Measurements from ENCODE around the gene DMRTA1. TPM values are rescaled to one million over a fixed set of nuclear protein-coding genes. Genes with fewer than 3 reads are reported as not detected.

Gene DMRTA1
- total and polyA plus RNA-seq, 10 of the 15 experiments (the other 5 are each of a cell fraction or from before 2014, with no cell fraction given) = not detected

- ChIA-PET SMC1A (ENCODE audit: uncharacterized antibody, unreplicated experiment) (interaction anchor here (0.7 to 2.5 kb wide), 15 partner anchors 11 to 639 kb away, joined by 3 to 21 read pairs (median 4); no protein-coding TSS in a partner anchor), CTCF (interaction anchor here (0.6 to 3.0 kb wide), 29 partner anchors 8 to 1073 kb away, joined by 3 to 49 read pairs (median 3); partner anchors contain the start of gene CDKN2B), RAD21 (ENCODE audit: unreplicated experiment) (interaction anchor here (0.7 to 2.3 kb wide), 15 partner anchors 21 to 639 kb away, joined by 3 to 21 read pairs (median 4); no protein-coding TSS in a partner anchor), POLR2A (no interaction called here)
- 0% methylated on average over 4 of the region's 4 CpGs for WGBS (ENCODE audit: insufficient coverage, insufficient replicate concordance, low lambda C conversion rate, missing lambda C conversion rate)
- Histone ChIP-seq H3K27ac (ENCODE audit: control insufficient read depth, insufficient read depth) (no peak overlapping the region), H3K4me3 (no peak overlapping the region), H3K4me1 (ENCODE audit: control insufficient read depth, insufficient read depth, low read length) (no peaks in the 10 kb centered on the region), H4K20me1 (ENCODE audit: control insufficient read depth, insufficient read depth) (no peaks in the 10 kb centered on the region), H3K79me2 (ENCODE audit: control insufficient read depth, insufficient read depth, low read length) (no peaks in the 10 kb centered on the region), H3K9ac (ENCODE audit: control insufficient read depth, insufficient read depth, low read length) (no peak overlapping the region), H3K9me3 (replicated peaks; ENCODE audit: control insufficient read depth, insufficient read depth, low read length) (no peaks in the 10 kb centered on the region), H3K4me2 (ENCODE audit: control insufficient read depth, insufficient read depth) (no peak overlapping the region), H3K27me3 (replicated peaks in 1 of 2; ENCODE audit: control insufficient read depth in 2 of 2, insufficient read depth in 2 of 2, low read length in 1 of 2) (peaks cover 0 to 1% of the 10 kb centered on the region in 2 experiments; a peak in 1 of 4 replicates), H3K36me3 (ENCODE audit: control insufficient read depth in 2 of 2, insufficient read depth in 2 of 2, low read length in 1 of 2) (no peaks in the 10 kb centered on the region), H2AFZ (ENCODE audit: control insufficient read depth, low read depth, low read length) (no peak overlapping the region)
- intact Hi-C loops (cut with micrococcal nuclease; ENCODE audit: unreplicated experiment) = loop anchor here (1.0 kb wide), 3 partner anchors 145 to 639 kb away; no protein-coding TSS in a partner anchor
- DNase-seq (ENCODE audit: low read depth, low spot score) (no peak), FAIRE-seq (peak; percentile 23), ATAC-seq (peak; percentile 73)
- in situ Hi-C loops (cut with MboI) = loop anchor here (5.0 kb wide), 2 partner anchors 205 to 640 kb away; no protein-coding TSS in a partner anchor
- TF ChIP-seq SMC3 (IDR thresholded peaks at IDR 0.05; ENCODE audit: borderline replicate concordance, low read length) (peak; percentile 81), RAD21 (IDR thresholded peaks at IDR 0.05; ENCODE audit: insufficient read depth, low read depth, low read length) (peak; percentile 62), RELA (IDR thresholded peaks at IDR 0.05; ENCODE audit: borderline replicate concordance, partially characterized antibody) (no peak)
- TF ChIP-seq, protein P1, sequence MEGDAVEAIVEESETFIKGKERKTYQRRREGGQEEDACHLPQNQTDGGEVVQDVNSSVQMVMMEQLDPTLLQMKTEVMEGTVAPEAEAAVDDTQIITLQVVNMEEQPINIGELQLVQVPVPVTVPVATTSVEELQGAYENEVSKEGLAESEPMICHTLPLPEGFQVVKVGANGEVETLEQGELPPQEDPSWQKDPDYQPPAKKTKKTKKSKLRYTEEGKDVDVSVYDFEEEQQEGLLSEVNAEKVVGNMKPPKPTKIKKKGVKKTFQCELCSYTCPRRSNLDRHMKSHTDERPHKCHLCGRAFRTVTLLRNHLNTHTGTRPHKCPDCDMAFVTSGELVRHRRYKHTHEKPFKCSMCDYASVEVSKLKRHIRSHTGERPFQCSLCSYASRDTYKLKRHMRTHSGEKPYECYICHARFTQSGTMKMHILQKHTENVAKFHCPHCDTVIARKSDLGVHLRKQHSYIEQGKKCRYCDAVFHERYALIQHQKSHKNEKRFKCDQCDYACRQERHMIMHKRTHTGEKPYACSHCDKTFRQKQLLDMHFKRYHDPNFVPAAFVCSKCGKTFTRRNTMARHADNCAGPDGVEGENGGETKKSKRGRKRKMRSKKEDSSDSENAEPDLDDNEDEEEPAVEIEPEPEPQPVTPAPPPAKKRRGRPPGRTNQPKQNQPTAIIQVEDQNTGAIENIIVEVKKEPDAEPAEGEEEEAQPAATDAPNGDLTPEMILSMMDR (IDR thresholded peaks at IDR 0.05 in 2 of 3, conservative IDR thresholded peaks at IDR 0.05 in 1 of 3; ENCODE audit: control insufficient read depth in 2 of 3, extremely low read depth in 1 of 3, insufficient read depth in 1 of 3, low read depth in 3 of 3, low read length in 3 of 3) = peak; percentile 70 to 73 (median 71)
- BruUV-seq (replicated peaks) = no TSS peak
Measured at GRCh38 chr9:22452415-22453010, 5.9 kb downstream of the DMRTA1 start.

Data from GM12878 (cell line).